ENCODE results near the gene CDK5. TPM values are rescaled to one million over a fixed set of nuclear protein-coding genes. Genes with fewer than 3 reads are reported as not detected.

The CDK5 gene
- total and polyA plus RNA-seq, 2 of the 13 experiments (the other 11 are each of a cell fraction or from before 2014, with no cell fraction given), result 16.4 to 21.3 TPM

DNA sequence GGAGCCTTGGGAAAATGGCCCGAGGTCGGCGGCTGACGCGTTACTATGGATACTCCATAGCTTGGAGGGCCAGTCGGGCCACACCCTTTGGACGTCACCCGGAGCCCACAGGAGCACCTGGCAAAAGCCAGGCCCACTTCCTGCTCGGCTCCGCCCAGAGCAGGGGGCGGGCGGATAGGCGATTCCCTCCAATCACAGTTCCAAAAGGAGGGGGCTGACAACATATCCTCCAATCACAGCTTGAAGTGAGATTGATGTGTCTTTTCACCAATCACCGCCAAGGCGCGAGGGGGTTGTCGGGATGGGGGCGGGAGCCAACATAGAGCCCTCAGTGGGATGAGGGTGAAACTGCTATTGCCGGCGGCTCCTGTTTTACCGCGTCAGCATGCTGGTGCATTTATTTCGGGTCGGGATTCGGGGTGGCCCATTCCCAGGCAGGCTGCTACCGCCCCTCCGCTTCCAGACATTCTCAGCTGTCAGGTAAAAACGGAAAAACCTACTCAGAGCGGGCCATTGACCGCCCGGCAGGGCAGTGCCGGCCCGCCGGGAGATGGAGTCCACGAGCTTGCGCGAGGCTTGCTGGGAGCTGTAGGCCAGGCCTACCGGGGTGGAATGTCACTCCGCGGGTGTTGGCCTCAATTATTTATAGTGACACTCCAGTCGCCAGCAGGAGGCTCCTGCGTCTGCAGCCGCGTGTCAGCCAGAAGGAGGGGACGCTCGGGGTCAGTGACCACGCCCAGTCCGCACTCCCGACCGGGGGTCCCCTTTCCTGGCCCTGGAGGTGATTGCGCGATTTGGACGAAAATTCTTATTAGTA is 29.4 kb downstream of the CDK5 start, which contains the start of gene ABCB8 (continued):
- TF ChIP-seq, protein P1, sequence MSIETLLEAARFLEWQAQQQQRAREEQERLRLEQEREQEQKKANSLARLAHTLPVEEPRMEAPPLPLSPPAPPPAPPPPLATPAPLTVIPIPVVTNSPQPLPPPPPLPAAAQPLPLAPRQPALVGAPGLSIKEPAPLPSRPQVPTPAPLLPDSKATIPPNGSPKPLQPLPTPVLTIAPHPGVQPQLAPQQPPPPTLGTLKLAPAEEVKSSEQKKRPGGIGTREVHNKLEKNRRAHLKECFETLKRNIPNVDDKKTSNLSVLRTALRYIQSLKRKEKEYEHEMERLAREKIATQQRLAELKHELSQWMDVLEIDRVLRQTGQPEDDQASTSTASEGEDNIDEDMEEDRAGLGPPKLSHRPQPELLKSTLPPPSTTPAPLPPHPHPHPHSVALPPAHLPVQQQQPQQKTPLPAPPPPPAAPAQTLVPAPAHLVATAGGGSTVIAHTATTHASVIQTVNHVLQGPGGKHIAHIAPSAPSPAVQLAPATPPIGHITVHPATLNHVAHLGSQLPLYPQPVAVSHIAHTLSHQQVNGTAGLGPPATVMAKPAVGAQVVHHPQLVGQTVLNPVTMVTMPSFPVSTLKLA (IDR thresholded peaks at IDR 0.05), result no peak; the same call in 1 of the 2 replicates
- TF ChIP-seq ZNF703 (CRISPR knock-in tag; IDR thresholded peaks at IDR 0.05; ENCODE audit: borderline replicate concordance), result no peak
- no peak for TF ChIP-seq KAT7 (CRISPR knock-in tag; IDR thresholded peaks at IDR 0.05; ENCODE audit: borderline replicate concordance)
- TF ChIP-seq, protein P2, sequence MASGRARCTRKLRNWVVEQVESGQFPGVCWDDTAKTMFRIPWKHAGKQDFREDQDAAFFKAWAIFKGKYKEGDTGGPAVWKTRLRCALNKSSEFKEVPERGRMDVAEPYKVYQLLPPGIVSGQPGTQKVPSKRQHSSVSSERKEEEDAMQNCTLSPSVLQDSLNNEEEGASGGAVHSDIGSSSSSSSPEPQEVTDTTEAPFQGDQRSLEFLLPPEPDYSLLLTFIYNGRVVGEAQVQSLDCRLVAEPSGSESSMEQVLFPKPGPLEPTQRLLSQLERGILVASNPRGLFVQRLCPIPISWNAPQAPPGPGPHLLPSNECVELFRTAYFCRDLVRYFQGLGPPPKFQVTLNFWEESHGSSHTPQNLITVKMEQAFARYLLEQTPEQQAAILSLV (CRISPR knock-in tag; IDR thresholded peaks at IDR 0.05; ENCODE audit: borderline replicate concordance), result peak; percentile 61; the same call in 1 of the 2 replicates
- TF ChIP-seq, protein P3, sequence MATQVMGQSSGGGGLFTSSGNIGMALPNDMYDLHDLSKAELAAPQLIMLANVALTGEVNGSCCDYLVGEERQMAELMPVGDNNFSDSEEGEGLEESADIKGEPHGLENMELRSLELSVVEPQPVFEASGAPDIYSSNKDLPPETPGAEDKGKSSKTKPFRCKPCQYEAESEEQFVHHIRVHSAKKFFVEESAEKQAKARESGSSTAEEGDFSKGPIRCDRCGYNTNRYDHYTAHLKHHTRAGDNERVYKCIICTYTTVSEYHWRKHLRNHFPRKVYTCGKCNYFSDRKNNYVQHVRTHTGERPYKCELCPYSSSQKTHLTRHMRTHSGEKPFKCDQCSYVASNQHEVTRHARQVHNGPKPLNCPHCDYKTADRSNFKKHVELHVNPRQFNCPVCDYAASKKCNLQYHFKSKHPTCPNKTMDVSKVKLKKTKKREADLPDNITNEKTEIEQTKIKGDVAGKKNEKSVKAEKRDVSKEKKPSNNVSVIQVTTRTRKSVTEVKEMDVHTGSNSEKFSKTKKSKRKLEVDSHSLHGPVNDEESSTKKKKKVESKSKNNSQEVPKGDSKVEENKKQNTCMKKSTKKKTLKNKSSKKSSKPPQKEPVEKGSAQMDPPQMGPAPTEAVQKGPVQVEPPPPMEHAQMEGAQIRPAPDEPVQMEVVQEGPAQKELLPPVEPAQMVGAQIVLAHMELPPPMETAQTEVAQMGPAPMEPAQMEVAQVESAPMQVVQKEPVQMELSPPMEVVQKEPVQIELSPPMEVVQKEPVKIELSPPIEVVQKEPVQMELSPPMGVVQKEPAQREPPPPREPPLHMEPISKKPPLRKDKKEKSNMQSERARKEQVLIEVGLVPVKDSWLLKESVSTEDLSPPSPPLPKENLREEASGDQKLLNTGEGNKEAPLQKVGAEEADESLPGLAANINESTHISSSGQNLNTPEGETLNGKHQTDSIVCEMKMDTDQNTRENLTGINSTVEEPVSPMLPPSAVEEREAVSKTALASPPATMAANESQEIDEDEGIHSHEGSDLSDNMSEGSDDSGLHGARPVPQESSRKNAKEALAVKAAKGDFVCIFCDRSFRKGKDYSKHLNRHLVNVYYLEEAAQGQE (IDR thresholded peaks at IDR 0.05; ENCODE audit: borderline replicate concordance in 1 of 2, low read depth in 1 of 2, low read length in 2 of 2), result no peak
- TF ChIP-seq, protein P4, sequence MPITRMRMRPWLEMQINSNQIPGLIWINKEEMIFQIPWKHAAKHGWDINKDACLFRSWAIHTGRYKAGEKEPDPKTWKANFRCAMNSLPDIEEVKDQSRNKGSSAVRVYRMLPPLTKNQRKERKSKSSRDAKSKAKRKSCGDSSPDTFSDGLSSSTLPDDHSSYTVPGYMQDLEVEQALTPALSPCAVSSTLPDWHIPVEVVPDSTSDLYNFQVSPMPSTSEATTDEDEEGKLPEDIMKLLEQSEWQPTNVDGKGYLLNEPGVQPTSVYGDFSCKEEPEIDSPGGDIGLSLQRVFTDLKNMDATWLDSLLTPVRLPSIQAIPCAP (CRISPR knock-in tag; IDR thresholded peaks at IDR 0.05; ENCODE audit: low read depth), result no peak
- no peak for TF ChIP-seq GPN1 (CRISPR knock-in tag; IDR thresholded peaks at IDR 0.05; ENCODE audit: borderline replicate concordance)
- TF ChIP-seq SALL1 (CRISPR knock-in tag; IDR thresholded peaks at IDR 0.05), result no peak; the same call in 1 of the 2 replicates
- peak; percentile 59; the same call in 1 of the 2 replicates for TF ChIP-seq MEF2D (CRISPR knock-in tag; IDR thresholded peaks at IDR 0.05)
- no peak for TF ChIP-seq ZNF558 (CRISPR knock-in tag; IDR thresholded peaks at IDR 0.05; ENCODE audit: borderline replicate concordance)
- TF ChIP-seq HMG20B (CRISPR knock-in tag; conservative IDR thresholded peaks at IDR 0.05), result no peak
- no peak for TF ChIP-seq MTF1 (CRISPR knock-in tag; IDR thresholded peaks at IDR 0.05)
- TF ChIP-seq ZNF766 (CRISPR knock-in tag; IDR thresholded peaks at IDR 0.05; ENCODE audit: borderline replicate concordance), result no peak
- no peak for TF ChIP-seq NRL (CRISPR knock-in tag; IDR thresholded peaks at IDR 0.05; ENCODE audit: borderline replicate concordance)
- TF ChIP-seq ZNF160 (CRISPR knock-in tag; IDR thresholded peaks at IDR 0.05), result no peak
- TF ChIP-seq, protein P5, sequence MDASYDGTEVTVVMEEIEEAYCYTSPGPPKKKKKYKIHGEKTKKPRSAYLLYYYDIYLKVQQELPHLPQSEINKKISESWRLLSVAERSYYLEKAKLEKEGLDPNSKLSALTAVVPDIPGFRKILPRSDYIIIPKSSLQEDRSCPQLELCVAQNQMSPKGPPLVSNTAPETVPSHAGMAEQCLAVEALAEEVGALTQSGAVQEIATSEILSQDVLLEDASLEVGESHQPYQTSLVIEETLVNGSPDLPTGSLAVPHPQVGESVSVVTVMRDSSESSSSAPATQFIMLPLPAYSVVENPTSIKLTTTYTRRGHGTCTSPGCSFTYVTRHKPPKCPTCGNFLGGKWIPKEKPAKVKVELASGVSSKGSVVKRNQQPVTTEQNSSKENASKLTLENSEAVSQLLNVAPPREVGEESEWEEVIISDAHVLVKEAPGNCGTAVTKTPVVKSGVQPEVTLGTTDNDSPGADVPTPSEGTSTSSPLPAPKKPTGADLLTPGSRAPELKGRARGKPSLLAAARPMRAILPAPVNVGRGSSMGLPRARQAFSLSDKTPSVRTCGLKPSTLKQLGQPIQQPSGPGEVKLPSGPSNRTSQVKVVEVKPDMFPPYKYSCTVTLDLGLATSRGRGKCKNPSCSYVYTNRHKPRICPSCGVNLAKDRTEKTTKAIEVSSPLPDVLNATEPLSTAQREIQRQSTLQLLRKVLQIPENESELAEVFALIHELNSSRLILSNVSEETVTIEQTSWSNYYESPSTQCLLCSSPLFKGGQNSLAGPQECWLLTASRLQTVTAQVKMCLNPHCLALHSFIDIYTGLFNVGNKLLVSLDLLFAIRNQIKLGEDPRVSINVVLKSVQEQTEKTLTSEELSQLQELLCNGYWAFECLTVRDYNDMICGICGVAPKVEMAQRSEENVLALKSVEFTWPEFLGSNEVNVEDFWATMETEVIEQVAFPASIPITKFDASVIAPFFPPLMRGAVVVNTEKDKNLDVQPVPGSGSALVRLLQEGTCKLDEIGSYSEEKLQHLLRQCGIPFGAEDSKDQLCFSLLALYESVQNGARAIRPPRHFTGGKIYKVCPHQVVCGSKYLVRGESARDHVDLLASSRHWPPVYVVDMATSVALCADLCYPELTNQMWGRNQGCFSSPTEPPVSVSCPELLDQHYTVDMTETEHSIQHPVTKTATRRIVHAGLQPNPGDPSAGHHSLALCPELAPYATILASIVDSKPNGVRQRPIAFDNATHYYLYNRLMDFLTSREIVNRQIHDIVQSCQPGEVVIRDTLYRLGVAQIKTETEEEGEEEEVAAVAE (CRISPR knock-in tag; IDR thresholded peaks at IDR 0.05; ENCODE audit: borderline replicate concordance), result 0 out of 2 replicates have a peak, but pooled peaks have one; percentile 54

All from HepG2 (cell line).